Smooth muscle cell (in vitro differentiated cells): ENCODE results near the gene FOXK1. TPM values are rescaled to one million over a fixed set of nuclear protein-coding genes. Genes with fewer than 3 reads are reported as not detected.

Experiments used
- DNase-seq: peaks from one replicate; lab custom pipeline; 2025; ENCODE audit not compliant: unreplicated experiment; lab: John Stamatoyannopoulos, UW
- H2AFZ ChIP-seq: fragments of 200-600 bp; sonication (generic); 2 replicates; pipeline ENCODE4 v1.6.0; 2016; ENCODE audit warnings: antibody characterized with exemption, low read depth, mild to moderate bottlenecking
- H3F3A ChIP-seq: fragments of 200-600 bp; sonication (generic); 2 replicates; pipeline ENCODE4 v1.6.0; 2017; ENCODE audit warnings: antibody characterized with exemption, low read depth
- H3K27ac ChIP-seq: fragments of 200-600 bp; sonication (generic); 2 replicates; pipeline ENCODE4 v1.5.1; 2016; ENCODE audit warnings: low read depth, mild to moderate bottlenecking
- H3K27me3 ChIP-seq: fragments of 200-600 bp; sonication (generic); 2 replicates; pipeline ENCODE4 v1.6.1; 2016; ENCODE audit warnings: low read depth, mild to moderate bottlenecking
- H3K36me3 ChIP-seq: fragments of 200-600 bp; sonication (generic); 2 replicates; pipeline ENCODE4 v1.5.1; 2016; ENCODE audit warnings: low read depth
- H3K4me1 ChIP-seq: fragments of 200-600 bp; sonication (generic); 2 replicates; pipeline ENCODE4 v1.5.1; 2016; ENCODE audit warnings: low read depth
- H3K4me2 ChIP-seq: fragments of 200-600 bp; sonication (generic); 2 replicates; pipeline ENCODE4 v1.6.0; 2016; ENCODE audit warnings: mild to moderate bottlenecking
- H3K4me3 ChIP-seq: fragments of 200-600 bp; sonication (generic); 2 replicates; pipeline ENCODE4 v1.5.1; 2016; ENCODE audit warnings: mild to moderate bottlenecking
- H3K79me2 ChIP-seq: fragments of 200-600 bp; sonication (generic); 2 replicates; pipeline ENCODE4 v1.6.0; 2016; ENCODE audit warnings: low read depth, mild to moderate bottlenecking
- H3K9ac ChIP-seq: fragments of 200-600 bp; sonication (generic); 2 replicates; pipeline ENCODE4 v1.6.0; 2016; ENCODE audit warnings: low read depth
- H3K9me3 ChIP-seq: fragments of 200-600 bp; sonication (generic); replicated peaks from 2 replicates; pipeline ENCODE4 v1.5.1; 2016; ENCODE audit warnings: low read depth
- H4K20me1 ChIP-seq: fragments of 200-600 bp; sonication (generic); 2 replicates; pipeline ENCODE4 v1.6.0; 2016; ENCODE audit warnings: low read depth
- CTCF ChIP-seq: fragments of 200-600 bp; sonication (generic); IDR thresholded peaks from 2 replicates; pipeline ENCODE4 v1.5.1; 2017; ENCODE audit warnings: borderline replicate concordance, mild to moderate bottlenecking, antibody characterized with exemption; ENCODE audit not compliant: insufficient read depth, poor library complexity, severe bottlenecking
- WGBS: methylation state at CpG from one replicate; pipeline ENCODE4 v1.1.7; 2016; ENCODE audit warnings: low lambda C conversion rate; 5-methylcytosine and 5-hydroxymethylcytosine counted together
- polyA plus RNA-seq: library from polyadenylated mRNA; unstranded; fragments of >200 nt; fragmentation: Nextera tagmentation; extraction: Ambion mirVana; gene quantifications from 2 replicates; pipeline ENCODE4 v1.2.1, GENCODE V29; 2016
- total RNA-seq: library from RNA; depleted of rRNA; stranded (reverse); fragments of >200 nt; gene quantifications from 2 replicates; pipeline ENCODE4 v1.2.3, GENCODE V29; 2014

The FOXK1 gene
- total and polyA plus RNA-seq, 2 experiments from 2014 or later = 6.0 to 11.6 TPM

GRCh38 chr7:4681218-4681851 is 760 bp upstream of the FOXK1 start:
- Histone ChIP-seq H3K79me2 (peaks cover 39% of the 10 kb centered on the region), H3K27ac (no peak overlapping the region), H3K4me1 (peaks cover 14% of the 10 kb centered on the region), H3F3A (no peaks in the 10 kb centered on the region), H3K27me3 (no peaks in the 10 kb centered on the region), H3K36me3 (no peaks in the 10 kb centered on the region), H3K9ac (no peak overlapping the region), H3K4me3 (peak overlapping the region; percentile 45), H3K9me3 (no peaks in the 10 kb centered on the region), H3K4me2 (peak overlapping the region; percentile 84), H4K20me1 (peaks cover 33% of the 10 kb centered on the region), H2AFZ (peak overlapping the region; percentile 77)
- no peak for DNase-seq
- no peak for TF ChIP-seq CTCF
- WGBS = 88% methylated on average over 6 of the region's 6 CpGs

GRCh38 chr7:4682621-4683042 is 537 bp downstream of the FOXK1 start:
- H3K79me2 ChIP-seq = peaks cover 52% of the 10 kb centered on the region

GRCh38 chr7:4683043-4683883 is 1.2 kb downstream of the FOXK1 start:
- Histone ChIP-seq H3F3A (no peaks in the 10 kb centered on the region), H3K4me1 (peaks cover 14% of the 10 kb centered on the region), H3K79me2 (peaks cover 58% of the 10 kb centered on the region), H3K9ac (peak overlapping the region; percentile 82), H3K27ac (peak overlapping the region; percentile 84), H3K4me3 (peak overlapping the region; percentile 83), H4K20me1 (peaks cover 51% of the 10 kb centered on the region), H3K4me2 (peak overlapping the region; percentile 99), H2AFZ (no peak overlapping the region), H3K27me3 (no peaks in the 10 kb centered on the region), H3K9me3 (no peaks in the 10 kb centered on the region), H3K36me3 (no peaks in the 10 kb centered on the region)
- no peak for DNase-seq
- TF ChIP-seq CTCF = no peak
- 24% methylated on average over 23 of the region's 23 CpGs for WGBS

More at GRCh38 chr7:4682621-4683042, 537 bp downstream of the FOXK1 start:
- H3K27ac ChIP-seq = peak overlapping the region; percentile 84
- peaks cover 44% of the 10 kb centered on the region for H4K20me1 ChIP-seq
- H3K36me3 ChIP-seq = no peaks in the 10 kb centered on the region
- peak overlapping the region; percentile 99 for H3K4me2 ChIP-seq
- no peak for TF ChIP-seq CTCF
- no peaks in the 10 kb centered on the region for H3F3A ChIP-seq
- H3K9me3 ChIP-seq = no peaks in the 10 kb centered on the region
- WGBS = 1% methylated on average over 22 of the region's 47 CpGs
- DNase-seq = no peak
- H3K9ac ChIP-seq = peak overlapping the region; percentile 82
- no peaks in the 10 kb centered on the region for H3K27me3 ChIP-seq
- H3K4me3 ChIP-seq = peak overlapping the region; percentile 83
- no peak overlapping the region for H2AFZ ChIP-seq
- H3K4me1 ChIP-seq = peaks cover 14% of the 10 kb centered on the region
